ENCODE results near the gene PGM5.

PGM5 gene

DNA sequence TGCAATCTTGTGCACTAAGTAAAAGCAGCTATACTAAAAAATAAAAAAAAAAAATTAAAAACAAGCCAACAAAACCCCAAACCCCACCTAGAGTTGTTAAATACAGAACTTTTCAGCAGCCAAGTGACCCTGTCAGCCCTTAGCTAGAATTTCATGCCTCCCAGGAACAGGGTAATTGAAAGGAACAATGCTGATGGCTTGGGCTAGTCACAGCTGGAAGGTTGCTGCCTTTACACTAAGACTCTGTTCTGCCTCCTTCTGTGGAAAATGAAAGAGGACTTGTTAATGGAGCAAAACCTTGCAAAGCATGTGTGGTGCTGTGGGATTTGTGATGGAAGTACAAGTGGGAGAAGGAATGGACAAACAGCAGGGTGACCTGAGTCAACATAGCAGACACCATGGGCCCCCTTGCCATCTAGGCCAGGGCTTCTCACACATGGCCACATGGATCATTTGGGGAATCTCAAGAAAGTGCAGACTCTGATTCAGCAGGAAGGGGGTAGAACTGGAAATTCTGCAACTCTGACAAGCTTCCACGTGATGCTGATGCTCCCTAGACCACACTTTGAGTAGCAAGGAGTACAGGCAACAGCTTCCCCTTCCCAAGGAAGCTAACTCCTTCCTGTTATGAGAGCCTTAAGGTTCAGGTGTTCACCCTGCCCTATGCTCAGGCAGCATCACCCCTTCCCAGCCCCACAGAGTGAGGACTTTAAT lies 199.2 kb downstream of the PGM5 start:
- Histone ChIP-seq H3K4me3 (ENCODE audit: low read depth, low read length) (no peak overlapping the region), H3K27me3 (ENCODE audit: insufficient read depth, low read length) (no peaks in the 10 kb centered on the region), H4K91ac (ENCODE audit: low read depth, low read length) (no peak overlapping the region), H2AFZ (ENCODE audit: insufficient read depth, low read length, poor library complexity) (no peak overlapping the region), H3K9me3 (ENCODE audit: insufficient read depth, low read depth, low read length) (no peaks in the 10 kb centered on the region), H3K9ac (ENCODE audit: low read length) (no peak overlapping the region), H3K79me1 (ENCODE audit: low read length) (no peaks in the 10 kb centered on the region), H3K4me1 (ENCODE audit: control insufficient read depth in 1 of 2, insufficient read depth in 2 of 2, low read length in 2 of 2) (peaks cover 0 to 1% of the 10 kb centered on the region in 2 experiments), H3K4me2 (ENCODE audit: low read length) (no peak overlapping the region), H2BK5ac (ENCODE audit: low read depth, low read length, poor library complexity) (no peak overlapping the region), H3K4ac (ENCODE audit: low read depth, low read length) (no peak overlapping the region), H3K18ac (ENCODE audit: low read length) (no peak overlapping the region), H3K14ac (ENCODE audit: low read length) (no peak overlapping the region), H4K8ac (ENCODE audit: low read depth, low read length) (no peak overlapping the region), H3K27ac (ENCODE audit: low read depth, low read length) (no peak overlapping the region), H2BK12ac (ENCODE audit: low read length) (no peak overlapping the region), H2AK5ac (ENCODE audit: low read length) (no peak overlapping the region), H4K12ac (ENCODE audit: low read depth, low read length) (no peak overlapping the region), H3K79me2 (ENCODE audit: control insufficient read depth, insufficient read depth, low read length, poor library complexity) (no peaks in the 10 kb centered on the region), H3K23ac (ENCODE audit: low read length) (no peak overlapping the region), H3K36me3 (ENCODE audit: control insufficient read depth in 1 of 2, insufficient read depth in 2 of 2, low read length in 2 of 2) (no peaks in the 10 kb centered on the region), H2BK120ac (ENCODE audit: insufficient read depth, low read length, poor library complexity) (no peak overlapping the region)
- no peak for DNase-seq
- WGBS (ENCODE audit: extremely low coverage, insufficient coverage, insufficient read length) = no CpG with 5 or more reads among the region's 1 CpG

GRCh38 chr9:68558545-68558944 lies 202.1 kb downstream of the PGM5 start:
- H3K36me3 ChIP-seq (ENCODE audit: control insufficient read depth in 1 of 2, insufficient read depth in 2 of 2, low read length in 2 of 2) = no peaks in the 10 kb centered on the region
- H3K9ac ChIP-seq (ENCODE audit: low read length) = no peak overlapping the region
- H2BK12ac ChIP-seq (ENCODE audit: low read length) = no peak overlapping the region
- no peak overlapping the region for H3K23ac ChIP-seq (ENCODE audit: low read length)
- H2AFZ ChIP-seq (ENCODE audit: insufficient read depth, low read length, poor library complexity) = no peak overlapping the region
- no peak overlapping the region for H3K4ac ChIP-seq (ENCODE audit: low read depth, low read length)
- H2AK5ac ChIP-seq (ENCODE audit: low read length) = no peak overlapping the region
- H3K79me2 ChIP-seq (ENCODE audit: control insufficient read depth, insufficient read depth, low read length, poor library complexity) = no peaks in the 10 kb centered on the region
- no peak overlapping the region for H3K4me2 ChIP-seq (ENCODE audit: low read length)
- H3K27ac ChIP-seq (ENCODE audit: low read depth, low read length) = no peak overlapping the region
- H3K4me3 ChIP-seq (ENCODE audit: low read depth, low read length) = no peak overlapping the region
- no peak overlapping the region for H4K91ac ChIP-seq (ENCODE audit: low read depth, low read length)
- H2BK5ac ChIP-seq (ENCODE audit: low read depth, low read length, poor library complexity) = no peak overlapping the region
- H3K14ac ChIP-seq (ENCODE audit: low read length) = no peak overlapping the region
- no peak overlapping the region for H4K12ac ChIP-seq (ENCODE audit: low read depth, low read length)
- H2BK120ac ChIP-seq (ENCODE audit: insufficient read depth, low read length, poor library complexity) = no peak overlapping the region
- no CpG with 5 or more reads among the region's 5 CpGs for WGBS (ENCODE audit: extremely low coverage, insufficient coverage, insufficient read length)
- H3K9me3 ChIP-seq (ENCODE audit: insufficient read depth, low read depth, low read length) = no peaks in the 10 kb centered on the region
- peaks cover 0 to 1% of the 10 kb centered on the region in 2 experiments for H3K4me1 ChIP-seq (ENCODE audit: control insufficient read depth in 1 of 2, insufficient read depth in 2 of 2, low read length in 2 of 2)
- H3K18ac ChIP-seq (ENCODE audit: low read length) = no peak overlapping the region
- H3K27me3 ChIP-seq (ENCODE audit: insufficient read depth, low read length) = no peaks in the 10 kb centered on the region
- no peaks in the 10 kb centered on the region for H3K79me1 ChIP-seq (ENCODE audit: low read length)
- no peak for DNase-seq
- H4K8ac ChIP-seq (ENCODE audit: low read depth, low read length) = no peak overlapping the region

DNA sequence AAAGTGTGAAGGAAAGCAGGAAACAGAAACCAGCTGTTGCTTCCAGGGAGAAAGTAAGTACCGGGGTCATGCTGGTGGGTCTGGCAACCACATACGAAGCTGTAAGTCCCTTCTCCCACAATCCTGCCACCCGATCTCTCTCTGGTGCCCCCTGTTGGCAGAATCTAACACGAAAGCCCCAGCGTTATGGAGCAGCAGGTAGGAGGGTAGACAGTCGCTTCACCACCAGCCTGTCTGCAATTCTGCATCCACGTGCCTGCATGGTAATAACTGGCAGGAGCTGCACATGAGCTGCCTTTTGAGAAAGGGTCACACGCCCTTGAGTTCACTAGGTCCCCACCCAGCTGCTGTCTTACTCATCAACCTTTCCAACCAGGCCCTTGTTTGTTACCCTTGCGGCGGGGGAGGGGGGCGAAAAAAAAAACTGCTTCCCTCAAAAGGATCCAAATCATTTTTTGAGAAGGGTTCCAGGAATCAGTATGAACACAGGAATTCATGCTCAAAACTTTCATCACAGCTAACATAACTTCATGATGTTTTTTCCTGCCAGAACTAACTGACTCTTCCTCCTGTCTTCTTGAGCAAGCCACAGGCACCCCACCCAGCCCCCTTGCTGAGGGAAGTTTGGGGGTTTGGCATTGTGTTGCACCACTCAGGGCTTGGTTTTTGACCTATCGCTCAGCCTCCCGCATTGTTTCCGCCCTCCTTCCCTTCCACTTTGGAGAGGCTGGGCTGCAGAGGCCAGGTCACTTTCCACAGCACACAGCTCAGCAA lies 203.8 kb downstream of the PGM5 start:
- Histone ChIP-seq H3K18ac (ENCODE audit: low read length) (no peak overlapping the region), H3K9me3 (ENCODE audit: insufficient read depth, low read depth, low read length) (no peaks in the 10 kb centered on the region), H3K9ac (ENCODE audit: low read length) (no peak overlapping the region), H3K14ac (ENCODE audit: low read length) (no peak overlapping the region), H3K23ac (ENCODE audit: low read length) (no peak overlapping the region), H3K4me1 (ENCODE audit: control insufficient read depth in 1 of 2, insufficient read depth in 2 of 2, low read length in 2 of 2) (peaks cover 0 to 1% of the 10 kb centered on the region in 2 experiments), H3K79me1 (ENCODE audit: low read length) (no peaks in the 10 kb centered on the region), H3K79me2 (ENCODE audit: control insufficient read depth, insufficient read depth, low read length, poor library complexity) (no peaks in the 10 kb centered on the region), H3K27me3 (ENCODE audit: insufficient read depth, low read length) (no peaks in the 10 kb centered on the region), H4K91ac (ENCODE audit: low read depth, low read length) (no peak overlapping the region), H3K27ac (ENCODE audit: low read depth, low read length) (no peak overlapping the region), H3K4ac (ENCODE audit: low read depth, low read length) (no peak overlapping the region), H2BK120ac (ENCODE audit: insufficient read depth, low read length, poor library complexity) (no peak overlapping the region), H2BK5ac (ENCODE audit: low read depth, low read length, poor library complexity) (no peak overlapping the region), H2AK5ac (ENCODE audit: low read length) (no peak overlapping the region), H4K12ac (ENCODE audit: low read depth, low read length) (no peak overlapping the region), H2AFZ (ENCODE audit: insufficient read depth, low read length, poor library complexity) (no peak overlapping the region), H3K36me3 (ENCODE audit: control insufficient read depth in 1 of 2, insufficient read depth in 2 of 2, low read length in 2 of 2) (no peaks in the 10 kb centered on the region), H4K8ac (ENCODE audit: low read depth, low read length) (no peak overlapping the region), H3K4me3 (ENCODE audit: low read depth, low read length) (no peak overlapping the region), H2BK12ac (ENCODE audit: low read length) (no peak overlapping the region), H3K4me2 (ENCODE audit: low read length) (no peak overlapping the region)
- no CpG with 5 or more reads among the region's 14 CpGs for whole genome bisulfite sequencing (ENCODE audit: extremely low coverage, insufficient coverage, insufficient read length)
- DNase-seq = peak; percentile 49 to 74

- Histone ChIP-seq H3K18ac (ENCODE audit: low read length) (no peak overlapping the region), H4K12ac (ENCODE audit: low read depth, low read length) (no peak overlapping the region), H3K79me2 (ENCODE audit: control insufficient read depth, insufficient read depth, low read length, poor library complexity) (no peaks in the 10 kb centered on the region), H3K4me3 (ENCODE audit: low read depth, low read length) (no peak overlapping the region), H2BK12ac (ENCODE audit: low read length) (no peak overlapping the region), H2BK120ac (ENCODE audit: insufficient read depth, low read length, poor library complexity) (no peak overlapping the region), H3K27me3 (ENCODE audit: insufficient read depth, low read length) (no peaks in the 10 kb centered on the region), H3K4me1 (ENCODE audit: control insufficient read depth in 1 of 2, insufficient read depth in 2 of 2, low read length in 2 of 2) (peaks cover 0 to 1% of the 10 kb centered on the region in 2 experiments), H3K14ac (ENCODE audit: low read length) (no peak overlapping the region), H2AK5ac (ENCODE audit: low read length) (no peak overlapping the region), H4K8ac (ENCODE audit: low read depth, low read length) (no peak overlapping the region), H2BK5ac (ENCODE audit: low read depth, low read length, poor library complexity) (no peak overlapping the region), H3K4me2 (ENCODE audit: low read length) (no peak overlapping the region), H2AFZ (ENCODE audit: insufficient read depth, low read length, poor library complexity) (no peak overlapping the region), H3K4ac (ENCODE audit: low read depth, low read length) (no peak overlapping the region), H3K9ac (ENCODE audit: low read length) (no peak overlapping the region), H3K36me3 (ENCODE audit: control insufficient read depth in 1 of 2, insufficient read depth in 2 of 2, low read length in 2 of 2) (no peaks in the 10 kb centered on the region), H3K27ac (ENCODE audit: low read depth, low read length) (no peak overlapping the region), H4K91ac (ENCODE audit: low read depth, low read length) (no peak overlapping the region), H3K23ac (ENCODE audit: low read length) (no peak overlapping the region), H3K79me1 (ENCODE audit: low read length) (no peaks in the 10 kb centered on the region), H3K9me3 (ENCODE audit: insufficient read depth, low read depth, low read length) (no peaks in the 10 kb centered on the region)
- DNase-seq = no peak
- whole genome bisulfite sequencing (ENCODE audit: extremely low coverage, insufficient coverage, insufficient read length) = no CpG with 5 or more reads among the region's 2 CpGs
These were observed 206.1 kb downstream of the PGM5 start for GRCh38 chr9:68562461-68562860.

Data from trophoblast cell (in vitro differentiated cells and primary cell).